GM23338 (cell line): ENCODE results near the gene FXYD5. TPM values are rescaled to one million over a fixed set of nuclear protein-coding genes. Genes with fewer than 3 reads are reported as not detected.

ENCODE experiments used
- ATAC-seq: fragments of 200-7000 bp; cut with Tn5 transposase; 3 replicates; pipeline ENCODE4 v1.9.1; 2020
- DNase-seq: peaks from one replicate; pipeline ENCODE4 v3.0.0-alpha.2; 2015; ENCODE audit warnings: low spot score
- H2AFZ ChIP-seq: fragments of 200-600 bp; sonication (generic); 2 replicates; pipeline ENCODE4 v1.8.0; 2016; ENCODE audit warnings: antibody characterized with exemption, mild to moderate bottlenecking, moderate library complexity
- H3F3A ChIP-seq: fragments of 200-600 bp; sonication (generic); replicated peaks from 2 replicates; pipeline ENCODE4 v1.8.0; 2017; ENCODE audit warnings: antibody characterized with exemption, mixed run types, low read depth
- H3K27ac ChIP-seq: fragments of 200-600 bp; sonication (generic); 2 replicates; pipeline ENCODE4 v1.6.1; 2016; ENCODE audit warnings: low read depth
- H3K27me3 ChIP-seq: fragments of 200-600 bp; sonication (generic); 2 replicates; pipeline ENCODE4 v1.8.0; 2016; ENCODE audit warnings: mild to moderate bottlenecking, mixed run types, moderate library complexity; ENCODE audit not compliant: insufficient read depth
- H3K36me3 ChIP-seq: fragments of 200-600 bp; sonication (generic); 2 replicates; pipeline ENCODE4 v1.8.0; 2016; ENCODE audit warnings: mild to moderate bottlenecking; ENCODE audit not compliant: insufficient read depth
- H3K4me1 ChIP-seq: fragments of 200-600 bp; sonication (generic); 2 replicates; pipeline ENCODE4 v1.8.0; 2016; ENCODE audit warnings: mild to moderate bottlenecking, moderate library complexity; ENCODE audit not compliant: insufficient read depth
- H3K4me2 ChIP-seq: fragments of 200-600 bp; sonication (generic); 2 replicates; pipeline ENCODE4 v1.7.1; 2017; ENCODE audit warnings: mixed run types
- H3K4me3 ChIP-seq: fragments of 200-600 bp; sonication (generic); 2 replicates; pipeline ENCODE4 v1.6.1; 2016; ENCODE audit warnings: mixed run types
- H3K79me2 ChIP-seq: fragments of 200-600 bp; sonication (generic); replicated peaks from 2 replicates; pipeline ENCODE4 v1.8.0; 2017; ENCODE audit warnings: mild to moderate bottlenecking; ENCODE audit not compliant: insufficient read depth
- H3K9me2 ChIP-seq: fragments of 200-600 bp; sonication (generic); 2 replicates; pipeline ENCODE4 v1.8.0; 2017; ENCODE audit not compliant: insufficient read depth
- H4K20me1 ChIP-seq: fragments of 200-600 bp; sonication (generic); replicated peaks from 2 replicates; pipeline ENCODE4 v1.8.0; 2017; ENCODE audit warnings: mild to moderate bottlenecking; ENCODE audit not compliant: insufficient read depth
- H3K27ac Mint-ChIP-seq: 2 replicates; pipeline ENCODE4 v1.8.0; 2020; ENCODE audit warnings: inconsistent platforms, mild to moderate bottlenecking, moderate library complexity, mixed read lengths
- H3K27me3 Mint-ChIP-seq: 3 replicates; pipeline ENCODE4 v1.8.0; 2022; ENCODE audit warnings: low read depth, mild to moderate bottlenecking, moderate library complexity, mixed read lengths, inconsistent platforms; ENCODE audit not compliant: insufficient read depth, poor library complexity
- H3K36me3 Mint-ChIP-seq: 3 replicates; pipeline ENCODE4 v1.8.0; 2021; ENCODE audit warnings: low read depth, mild to moderate bottlenecking, inconsistent platforms, moderate library complexity, mixed read lengths
- H3K4me1 Mint-ChIP-seq: 3 replicates; pipeline ENCODE4 v1.8.0; 2020; ENCODE audit warnings: mild to moderate bottlenecking, inconsistent platforms, mixed read lengths
- H3K4me3 Mint-ChIP-seq: 3 replicates; pipeline ENCODE4 v1.8.0; 2021; ENCODE audit warnings: moderate library complexity, mild to moderate bottlenecking, inconsistent platforms, mixed read lengths
- H3K9me3 Mint-ChIP-seq: 3 replicates; pipeline ENCODE4 v1.8.0; 2020; ENCODE audit warnings: moderate library complexity, mild to moderate bottlenecking, inconsistent platforms, mixed read lengths
- EZH2 ChIP-seq: fragments of 200-600 bp; sonication (generic); IDR thresholded peaks from one replicate; pipeline ENCODE4 v1.8.0; 2017; ENCODE audit warnings: antibody characterized with exemption, mild to moderate bottlenecking, low read depth; ENCODE audit not compliant: unreplicated experiment
- NANOG ChIP-seq: IDR thresholded peaks from 2 replicates; pipeline ENCODE4 v1.6.1; 2016; ENCODE audit warnings: antibody characterized with exemption, borderline replicate concordance
- POLR2AphosphoS5 ChIP-seq: IDR thresholded peaks from 2 replicates; pipeline ENCODE4 v1.6.1; 2016; ENCODE audit warnings: antibody characterized with exemption, low read depth
- REST ChIP-seq: IDR thresholded peaks from one replicate; pipeline ENCODE4 v1.6.1; 2018; ENCODE audit warnings: antibody characterized with exemption; ENCODE audit not compliant: unreplicated experiment
- STAT1 ChIP-seq: IDR thresholded peaks from one replicate; pipeline ENCODE4 v1.6.1; 2016; ENCODE audit warnings: antibody characterized with exemption; ENCODE audit not compliant: unreplicated experiment
- ZNF114 ChIP-seq: fragments of 250-450 bp; sonication (Bioruptor Pico); IDR thresholded peaks from 2 replicates; pipeline ENCODE4 v1.5.0; 2020; ENCODE audit warnings: mild to moderate bottlenecking, moderate library complexity
- ZNF331 ChIP-seq: fragments of 250-450 bp; sonication (Bioruptor Pico); IDR thresholded peaks from 2 replicates; pipeline ENCODE4 v1.5.0; 2020; ENCODE audit warnings: low read depth, mild to moderate bottlenecking, moderate library complexity
- ZNF462 ChIP-seq: fragments of 250-450 bp; sonication (Bioruptor Pico); IDR thresholded peaks from 2 replicates; pipeline ENCODE4 v1.5.0; 2020; ENCODE audit warnings: mild to moderate bottlenecking, moderate library complexity
- polyA plus RNA-seq: library from polyadenylated mRNA; unstranded; fragments of >200 nt; fragmentation: Nextera tagmentation; extraction: Ambion mirVana; gene quantifications from 2 replicates; pipeline ENCODE4 v1.2.1, GENCODE V29; 2016
- total RNA-seq: library from RNA; depleted of rRNA; stranded (reverse); fragments of >200 nt; shearing (Covaris generic); gene quantifications from 2 replicates; pipeline ENCODE4 v1.2.3, GENCODE V29; 2014

The FXYD5 gene
- total and polyA plus RNA-seq, 2 experiments from 2014 or later: 97.7 to 233 TPM

- Histone ChIP-seq H3K36me3 (no peaks in the 10 kb centered on the region), H3K27me3 (no peaks in the 10 kb centered on the region), H4K20me1 (no peaks in the 10 kb centered on the region), H3K4me2 (no peak overlapping the region), H3K4me3 (no peak overlapping the region), H2AFZ (no peak overlapping the region), H3F3A (peaks cover 4% of the 10 kb centered on the region; the same call in 1 of the 2 replicates), H3K9me2 (peaks cover 9% of the 10 kb centered on the region; the same call in 1 of the 2 replicates), H3K27ac (no peak overlapping the region), H3K79me2 (no peaks in the 10 kb centered on the region), H3K4me1 (peaks cover 26% of the 10 kb centered on the region)
- H3K36me3 Mint-ChIP-seq: peaks cover 5% of the 10 kb centered on the region; the same call in 2 of the 3 replicates
- DNase-seq (no peak), ATAC-seq (no peak)
- H3K4me1 Mint-ChIP-seq: peaks cover 36% of the 10 kb centered on the region
- no peak overlapping the region for H3K4me3 Mint-ChIP-seq
- no peak overlapping the region for H3K27ac Mint-ChIP-seq
- peaks cover 5% of the 10 kb centered on the region for H3K27me3 Mint-ChIP-seq
- TF ChIP-seq REST: no peak
- no peak for TF ChIP-seq ZNF331 (CRISPR knock-in tag)
- H3K9me3 Mint-ChIP-seq: peaks cover 3% of the 10 kb centered on the region; the same call in 2 of the 3 replicates
Observed at GRCh38 chr19:35207391-35207871, 52.9 kb downstream of the FXYD5 start.

- DNase-seq: no peak
- ATAC-seq: no peak
- TF ChIP-seq NANOG (no peak), ZNF462 (CRISPR knock-in tag) (no peak), POLR2AphosphoS5 (no peak), STAT1 (no peak), REST (no peak), EZH2 (no peak), ZNF114 (no peak), ZNF331 (CRISPR knock-in tag) (no peak)
Observed at GRCh38 chr19:35208121-35208520, 53.6 kb downstream of the FXYD5 start.

More at GRCh38 chr19:35208121-35208520, 53.6 kb downstream of the FXYD5 start:
- no peak overlapping the region for H3K4me2 ChIP-seq
- H4K20me1 ChIP-seq: no peaks in the 10 kb centered on the region
- no peaks in the 10 kb centered on the region for H3K27me3 ChIP-seq
- no peak overlapping the region for H2AFZ ChIP-seq
- no peaks in the 10 kb centered on the region for H3K36me3 ChIP-seq
- Mint-ChIP-seq H3K27ac (no peak overlapping the region), H3K4me3 (no peak overlapping the region), H3K27me3 (peaks cover 8% of the 10 kb centered on the region), H3K36me3 (no peaks in the 10 kb centered on the region; the same call in 2 of the 3 replicates), H3K4me1 (peaks cover 29% of the 10 kb centered on the region), H3K9me3 (no peaks in the 10 kb centered on the region; the same call in 2 of the 3 replicates)
- H3K4me3 ChIP-seq: no peak overlapping the region
- H3F3A ChIP-seq: peaks cover 4% of the 10 kb centered on the region; the same call in 1 of the 2 replicates
- H3K4me1 ChIP-seq: peaks cover 21% of the 10 kb centered on the region
- no peaks in the 10 kb centered on the region for H3K79me2 ChIP-seq
- H3K9me2 ChIP-seq: peaks cover 9% of the 10 kb centered on the region; the same call in 1 of the 2 replicates
- no peak overlapping the region for H3K27ac ChIP-seq
